Heart right ventricle (tissue), 16 donors: ENCODE measurements around the gene PPP2R3C. TPM values are rescaled to one million over a fixed set of nuclear protein-coding genes. Genes with fewer than 3 reads are reported as not detected.

ENCODE experiments used
- ATAC-seq, 8 donors: fragments of 200-7000 bp; cut with Tn5 transposase; one replicate each; pipeline ENCODE4 v1.9.1; 2020; ENCODE audit warnings: mild to moderate bottlenecking in 8 of 8, moderate library complexity in 8 of 8, moderate number of reproducible peaks in 1 of 8
- DNase-seq, 2 donors: peaks; one replicate each; pipeline ENCODE4 v3.0.0-alpha.2; 2020
- H3K27ac ChIP-seq, 10 donors: fragments of 200-600 bp; sonication (generic) in 2 of 10; one replicate each; pipeline versions ENCODE4 v1.5.0 to v1.8.0; 2020 to 2022; ENCODE audit warnings: mild to moderate bottlenecking in 3 of 10
- H3K27me3 ChIP-seq, 7 donors: fragments of 200-600 bp; one replicate each; pipeline ENCODE4 v1.8.0; 2021 to 2022; ENCODE audit warnings: mild to moderate bottlenecking in 2 of 7
- H3K36me3 ChIP-seq, 9 donors: fragments of 200-600 bp; sonication (generic) in 1 of 9; one replicate each; pipeline versions ENCODE4 v1.5.0 to v1.8.0; 2020 to 2022; ENCODE audit warnings: mild to moderate bottlenecking in 2 of 9
- H3K4me1 ChIP-seq, 9 donors: fragments of 200-600 bp; sonication (generic) in 1 of 9; one replicate each; pipeline versions ENCODE4 v1.5.0 to v1.8.0; 2020 to 2022; ENCODE audit warnings: mild to moderate bottlenecking in 4 of 9
- H3K4me3 ChIP-seq, 10 donors: fragments of 200-600 bp; sonication (generic) in 2 of 10; one replicate each; pipeline versions ENCODE4 v1.5.0 to v1.8.0; 2020 to 2022; ENCODE audit warnings: mild to moderate bottlenecking in 7 of 10, moderate library complexity in 2 of 10
- H3K9me3 ChIP-seq, 11 donors: fragments of 200-600 bp in 10 of 11; sonication (generic) in 2 of 11; one replicate each; pipeline versions ENCODE4 v1.5.0 to v1.8.0; 2013 to 2022; ENCODE audit warnings: mild to moderate bottlenecking in 2 of 11, control low read depth in 1 of 11, moderate library complexity in 1 of 11
- CTCF ChIP-seq, 9 donors: fragments of 200-600 bp; sonication (generic) in 2 of 9; IDR thresholded peaks; one replicate each; pipeline versions ENCODE4 v1.5.0 to v1.8.0; 2021 to 2022; ENCODE audit warnings: antibody characterized with exemption in 9 of 9, mild to moderate bottlenecking in 5 of 9, moderate library complexity in 1 of 9
- WGBS, 2 donors: extraction: QIAGEN DNeasy Blood & Tissue Kit; methylation state at CpG; one replicate each; pipeline ENCODE4 v1.1.7; 2013; ENCODE audit warnings: inconsistent platforms in 1 of 2; 5-methylcytosine and 5-hydroxymethylcytosine counted together
- intact Hi-C, 10 donors: fragments of 100-400 bp; cut with DNase I; formaldehyde crosslinking; loops; one replicate each; pipeline versions ENCODE4 v1.11.1 to v1.14.2; 2022
- polyA plus RNA-seq, 2 donors: library from polyadenylated mRNA; stranded (reverse); fragments of 200-250 nt; gene quantifications; one replicate each; pipeline ENCODE4 v1.2.3, GENCODE V29; 2013
- total RNA-seq, 10 donors: library from RNA; stranded (reverse); fragmentation: NEBNext Ultra II Directional in 3 of 10; extraction: Animal tissue kit (Norgen Biotek cat#: 25700) in 3 of 10; gene quantifications; one replicate each; pipeline versions ENCODE4 v1.2.1 to v1.2.4, GENCODE V29; 2021 to 2023
- donor health status: Arrhythmogenic right ventricular cardiomyopathy.
- donor health status: ischemic (EF 13 %, LVEDD 7.1; RV severe dilation, severe dysfunction).
- donor health status: healthy with polysubstance abuse.
- donor health status: DM: no; HTN: yes; CAD: no.
- donor health status: DM: no; HTN: no; CAD: no.
- donor health status: ischemic (EF 25% LVEDD 6.9; RV normal size, moderate dysfunction).
- donor health status: ischemic (EF 25% LVEDD 5.7; RV mildly dilated, moderate dysfunction).
- donor health status: healthy.
- donor health status: DM: yes; HTN: yes; CAD: no.
- donor health status: Ischemic cardiomyopathy.
- donor health status: ischemic (EF 35%, LVEDD 5.7; RV mildly dilated, moderate dysfunction).
- donor health status: nonischemic (EF 11% LVEDD 7.7; RV severe dilation, severe dysfunction).
- donor health status: DM: yes; HTN: yes; CAD: no.
- donor health status: PGD.
- donor health status: ischemic (EF 29% LVEDD 5.4; RV normal size, mild dysfunction).
- donor health status: nonischemic (EF 23%, LVEDD 6.1; RV moderate dilation, normal function).

PPP2R3C gene
- total and polyA plus RNA-seq, 12 donors = 25.5 to 36.3 (median 27.9) TPM

DNA sequence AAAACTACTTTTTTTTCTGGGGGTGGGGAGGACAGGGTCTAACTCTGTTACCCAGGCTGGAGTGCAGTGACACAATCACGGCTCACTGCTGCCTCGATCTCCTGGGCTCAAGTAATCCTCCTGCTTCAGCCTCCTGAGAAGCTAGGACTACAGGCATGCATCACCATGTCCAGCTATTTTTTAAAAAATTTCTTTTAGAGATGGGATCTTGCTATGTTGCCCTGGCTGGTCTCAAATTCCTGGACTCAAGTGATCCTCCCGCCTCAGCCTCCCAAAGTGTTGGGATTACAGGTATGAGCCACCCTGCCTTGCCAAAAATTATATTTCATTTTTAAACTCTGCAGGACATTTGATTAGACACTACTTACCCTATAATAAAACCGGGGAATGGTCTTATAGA, 5.5 kb downstream of the PPP2R3C start:
- 97 to 99% methylated on average over 4 of the region's 4 CpGs for WGBS, 2 donors
- TF ChIP-seq CTCF (IDR thresholded peaks at IDR 0.05) = no peak
- no peak for DNase-seq
- Histone ChIP-seq H3K36me3 (peaks cover 0 to 83% (median 32%) of the 10 kb centered on the region in 9 donors), H3K4me1 (peaks cover 0 to 39% (median 17%) of the 10 kb centered on the region in 9 donors), H3K9me3 (peaks cover 0 to 10% (median 0%) of the 10 kb centered on the region in 11 donors), H3K4me3 (no peak overlapping the region), H3K27ac (no peak overlapping the region), H3K27me3 (no peaks in the 10 kb centered on the region)
- ATAC-seq = no peak
- intact Hi-C loops = loop anchor here in 2 of 10 donors (10.0 kb wide), 2 partner anchors 61 to 71 kb away; partner anchors contain the start of gene FAM177A1 (in 1 of the 2)

DNA sequence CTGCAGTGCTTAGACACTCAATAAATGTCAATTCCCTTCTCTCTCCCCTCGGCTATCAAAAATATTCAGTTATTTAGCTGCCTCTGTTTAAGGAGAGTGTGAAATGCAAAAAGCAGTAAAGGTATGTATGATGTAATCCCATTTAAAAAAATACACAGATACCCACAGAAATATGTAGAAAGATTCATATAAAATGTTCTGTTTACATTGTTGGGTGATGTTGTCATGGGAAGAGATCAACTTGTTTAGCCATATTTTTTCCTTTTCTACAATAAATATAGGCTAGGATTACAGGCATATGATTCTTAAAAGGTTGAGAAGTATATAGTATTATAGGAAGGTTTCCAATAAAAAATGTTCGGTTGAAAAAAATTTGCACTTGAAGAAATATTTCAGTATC, 7.8 kb downstream of the PPP2R3C start:
- peaks cover 0 to 10% (median 0%) of the 10 kb centered on the region in 11 donors for H3K9me3 ChIP-seq
- H3K36me3 ChIP-seq = peaks cover 0 to 97% (median 48%) of the 10 kb centered on the region in 9 donors
- TF ChIP-seq CTCF (IDR thresholded peaks at IDR 0.05) = no peak
- no peak overlapping the region for H3K27ac ChIP-seq
- ATAC-seq = no peak
- no peak overlapping the region for H3K4me3 ChIP-seq
- peaks cover 0 to 18% (median 2%) of the 10 kb centered on the region in 9 donors for H3K4me1 ChIP-seq
- H3K27me3 ChIP-seq = no peaks in the 10 kb centered on the region
- DNase-seq = no peak
- 67 to 95% methylated on average over 2 of the region's 2 CpGs for WGBS, 2 donors
- intact Hi-C loops = loop anchor here in 2 of 10 donors (10.0 kb wide), 2 partner anchors 59 to 69 kb away; partner anchors contain the start of gene FAM177A1 (in 1 of the 2)

- H3K36me3 ChIP-seq = peaks cover 0 to 99% (median 52%) of the 10 kb centered on the region in 9 donors
- ATAC-seq (no peak), DNase-seq (no peak)
- H3K27ac ChIP-seq = no peak overlapping the region
- peaks cover 0 to 10% (median 0%) of the 10 kb centered on the region in 11 donors for H3K9me3 ChIP-seq
- no peaks in the 10 kb centered on the region for H3K27me3 ChIP-seq
- peaks cover 0 to 14% (median 0%) of the 10 kb centered on the region in 9 donors for H3K4me1 ChIP-seq
- intact Hi-C loops = loop anchor here in 2 of 10 donors (10.0 kb wide), 2 partner anchors 59 to 69 kb away; partner anchors contain the start of gene FAM177A1 (in 1 of the 2)
- 88 to 92% methylated on average over 4 of the region's 4 CpGs for WGBS, 2 donors
- TF ChIP-seq CTCF (IDR thresholded peaks at IDR 0.05) = no peak
- no peak overlapping the region for H3K4me3 ChIP-seq
These were observed 8.4 kb downstream of the PPP2R3C start for GRCh38 chr14:35113308-35113950.

- no peak for ATAC-seq
- Histone ChIP-seq H3K9me3 (peaks cover 0 to 10% (median 0%) of the 10 kb centered on the region in 11 donors), H3K27ac (no peak overlapping the region), H3K4me3 (no peak overlapping the region), H3K4me1 (peaks cover 0 to 8% (median 0%) of the 10 kb centered on the region in 9 donors), H3K27me3 (no peaks in the 10 kb centered on the region), H3K36me3 (peaks cover 0 to 100% (median 57%) of the 10 kb centered on the region in 9 donors)
- no peak for DNase-seq
- no peak for TF ChIP-seq CTCF (IDR thresholded peaks at IDR 0.05)
- intact Hi-C loops = loop anchor here in 2 of 10 donors (10.0 kb wide), 2 partner anchors 58 to 68 kb away; partner anchors contain the start of gene FAM177A1 (in 1 of the 2)
- 79 to 82% methylated on average over 2 of the region's 2 CpGs for WGBS, 2 donors
These were observed 9.1 kb downstream of the PPP2R3C start for GRCh38 chr14:35112641-35113040.
